Left colon (tissue), 2 donors: Measurements from ENCODE around the gene RAB40C. TPM values are rescaled to one million over a fixed set of nuclear protein-coding genes. Genes with fewer than 3 reads are reported as not detected.
A peak's percentile ranks its signal among the peaks of the same experiment; 100 is the strongest.

Source experiments
- ATAC-seq: fragments of 200-7000 bp; cut with Tn5 transposase; one replicate; pipeline ENCODE4 v1.9.1; 2020; ENCODE audit warnings: mild to moderate bottlenecking, moderate library complexity
- DNase-seq, 2 donors: peaks; one replicate each; pipeline ENCODE4 v3.0.0-alpha.2; 2020
- intact Hi-C, 2 donors: fragments of 100-400 bp; cut with DNase I in 1 of 2; cut with micrococcal nuclease in 1 of 2; formaldehyde crosslinking; loops; one replicate each; pipeline versions ENCODE4 v1.11.2 to v1.14.0; 2022; cut with DNase I, micrococcal nuclease
- total RNA-seq, 2 donors: library from RNA; stranded (reverse); fragmentation: NEBNext Ultra II Directional; extraction: Animal tissue kit (Norgen Biotek cat#: 25700); gene quantifications; one replicate each; pipeline ENCODE4 v1.2.1, GENCODE V29; 2021
- donor health status: DM: no; HTN: no; CAD: no.
- donor health status: DM: yes; HTN: yes; CAD: no.

RAB40C gene
- total RNA-seq, 2 donors from 2014 or later: 38.2 to 43.4 TPM

DNA sequence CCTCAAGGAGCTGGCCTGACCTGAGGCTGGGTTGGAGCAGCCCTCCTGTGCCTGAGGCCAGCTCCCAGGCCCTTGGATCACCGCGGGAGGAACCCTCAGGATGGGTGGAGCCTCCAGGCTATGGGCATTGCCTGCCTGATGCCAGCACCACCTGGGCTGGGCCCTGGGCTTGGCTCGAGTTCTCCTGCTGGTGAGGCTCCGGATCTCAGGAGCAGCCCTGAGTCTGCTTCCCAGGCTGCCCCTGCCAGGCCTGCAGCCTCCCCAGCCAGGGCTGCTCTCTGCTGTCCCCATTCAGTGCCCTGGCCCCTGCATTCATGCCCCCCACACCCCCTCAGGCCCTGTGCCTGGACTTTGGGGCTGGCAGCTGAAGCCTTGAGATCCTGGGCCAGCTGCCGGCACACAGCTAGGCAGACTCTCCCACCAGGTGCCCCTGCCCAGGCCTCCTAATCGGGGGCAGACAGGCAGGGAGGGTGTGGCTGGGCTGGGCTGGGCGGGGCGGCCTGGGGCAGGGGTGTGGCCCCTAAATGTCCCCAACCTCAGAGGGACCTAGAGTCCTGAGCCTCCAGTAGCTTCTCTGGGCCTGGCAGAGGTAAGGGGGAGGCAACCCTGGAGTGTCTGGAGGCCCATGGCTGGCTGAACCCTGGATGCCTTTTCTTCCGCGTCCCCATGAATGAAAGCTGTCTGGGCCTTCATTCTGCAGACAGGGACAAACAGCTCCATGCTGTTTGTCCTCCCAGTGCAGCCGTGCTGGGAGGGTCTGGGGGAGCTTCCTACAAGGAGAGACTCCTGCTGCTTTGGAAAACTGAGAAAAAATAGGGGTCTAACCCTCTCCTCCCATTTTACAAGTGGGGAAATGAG lies 21.2 kb upstream of the RAB40C start:
- ATAC-seq: peak; percentile 70
- peak in 1 of 2 donors; percentile 66 for DNase-seq

DNA sequence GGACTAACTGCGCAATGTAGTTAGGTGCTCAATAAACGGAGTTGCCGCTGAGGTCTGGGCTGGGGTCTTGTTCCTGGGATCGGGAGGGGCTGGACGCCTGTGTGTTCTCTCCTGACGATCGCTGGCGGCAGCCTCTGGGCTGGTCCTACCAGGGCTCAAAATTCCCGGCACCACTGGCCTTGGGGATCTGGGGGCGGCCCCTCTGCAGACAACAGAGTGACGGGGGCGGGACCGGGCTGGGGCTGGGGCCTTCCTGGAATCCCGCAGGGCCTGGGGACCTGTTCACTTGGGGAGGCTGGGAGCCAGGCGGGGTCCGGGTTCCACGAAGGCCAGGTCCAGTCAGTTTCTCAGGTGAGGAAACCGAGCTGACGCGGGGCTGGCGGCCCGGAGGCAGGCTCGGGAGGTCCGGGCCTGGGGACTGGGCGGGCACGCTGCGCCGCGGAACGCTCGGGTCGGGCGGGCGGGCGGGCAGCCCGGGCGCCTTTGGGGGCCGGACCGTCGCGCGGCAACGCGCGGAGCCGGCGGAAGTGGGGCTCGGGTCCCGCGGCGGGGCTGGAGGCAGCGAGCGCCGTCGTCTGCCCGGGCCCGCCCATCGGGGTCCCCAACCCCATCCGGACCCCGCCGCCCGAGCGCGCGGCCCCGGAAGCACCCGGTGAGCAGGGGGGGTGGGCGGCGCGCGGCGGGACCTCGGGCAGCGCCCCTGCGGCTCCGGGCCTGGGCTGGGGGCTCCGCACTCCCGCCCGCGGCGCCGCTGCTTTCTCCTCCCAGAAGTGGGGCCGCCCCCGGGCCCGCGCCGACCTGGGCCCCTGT lies 20.2 kb upstream of the RAB40C start, which contains the start of gene PIGQ:
TSS of gene PIGQ (plus strand) at position 524 of the 810 bp plus-strand sequence. CDS start 4,107 bp downstream, outside the sequence.
- ATAC-seq (peak; percentile 56), DNase-seq (peak; percentile 64 to 73)
- intact Hi-C loops: no loop called here

More for the DNA sequence above, 21.2 kb upstream of the RAB40C start:
- intact Hi-C loops: no loop called here

DNA sequence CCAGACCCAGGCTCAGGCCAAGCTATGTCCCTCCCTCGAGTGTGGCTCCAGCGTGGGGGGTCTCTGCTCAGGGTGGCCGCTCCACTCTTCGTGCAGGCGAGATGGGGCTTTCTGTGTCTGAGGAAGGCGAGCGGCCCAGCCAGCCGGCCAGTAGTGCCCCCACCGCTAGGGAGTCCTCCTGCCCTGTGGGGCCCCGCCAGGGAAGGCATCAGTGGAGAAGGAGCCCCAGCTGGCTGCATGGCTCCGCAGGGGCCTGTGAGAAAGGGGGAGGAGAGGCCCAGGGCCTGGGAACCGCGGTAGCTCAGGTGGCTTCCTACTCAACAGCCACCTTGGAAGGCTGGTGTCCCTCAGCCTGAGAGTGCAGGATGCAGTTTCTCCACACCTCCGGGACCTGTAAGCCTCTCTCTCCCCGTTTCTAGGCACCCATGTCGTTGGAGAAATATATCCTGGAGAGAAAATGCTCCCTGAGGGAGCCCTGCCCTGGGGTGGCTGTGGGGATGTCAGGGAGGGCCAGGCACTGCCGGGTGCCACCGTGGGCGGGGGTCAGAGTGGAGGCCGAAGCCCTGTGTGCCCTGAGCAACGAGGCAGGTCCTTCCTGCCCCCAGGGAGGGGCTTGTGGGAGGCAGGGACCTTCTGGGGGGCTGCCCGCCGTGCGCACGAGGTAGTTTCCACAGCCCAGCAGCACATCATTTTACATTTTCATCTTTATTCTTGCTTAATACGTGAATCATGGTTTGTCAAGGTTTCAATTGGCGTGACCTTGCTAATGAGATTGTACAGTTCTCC lies 16.8 kb upstream of the RAB40C start:
- ATAC-seq (no peak), DNase-seq (no peak)
- intact Hi-C loops: no loop called here

DNA sequence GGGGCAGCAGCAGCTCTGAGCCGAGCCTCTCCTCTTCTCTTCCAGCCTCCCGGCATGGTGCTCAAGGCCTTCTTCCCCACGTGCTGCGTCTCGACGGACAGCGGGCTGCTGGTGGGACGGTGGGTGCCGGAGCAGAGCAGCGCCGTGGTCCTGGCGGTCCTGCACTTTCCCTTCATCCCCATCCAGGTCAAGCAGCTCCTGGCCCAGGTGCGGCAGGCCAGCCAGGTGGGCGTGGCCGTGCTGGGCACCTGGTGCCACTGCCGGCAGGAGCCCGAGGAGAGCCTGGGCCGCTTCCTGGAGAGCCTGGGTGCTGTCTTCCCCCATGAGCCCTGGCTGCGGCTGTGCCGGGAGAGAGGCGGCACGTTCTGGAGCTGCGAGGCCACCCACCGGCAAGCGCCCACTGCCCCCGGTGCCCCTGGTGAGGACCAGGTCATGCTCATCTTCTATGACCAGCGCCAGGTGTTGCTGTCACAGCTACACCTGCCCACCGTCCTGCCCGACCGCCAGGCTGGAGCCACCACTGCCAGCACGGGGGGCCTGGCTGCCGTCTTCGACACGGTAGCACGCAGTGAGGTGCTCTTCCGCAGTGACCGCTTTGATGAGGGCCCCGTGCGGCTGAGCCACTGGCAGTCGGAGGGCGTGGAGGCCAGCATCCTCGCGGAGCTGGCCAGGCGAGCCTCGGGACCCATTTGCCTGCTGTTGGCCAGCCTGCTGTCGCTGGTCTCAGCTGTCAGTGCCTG lies 15.7 kb upstream of the RAB40C start:
- no peak for ATAC-seq
- intact Hi-C loops: no loop called here
- DNase-seq: no peak

DNA sequence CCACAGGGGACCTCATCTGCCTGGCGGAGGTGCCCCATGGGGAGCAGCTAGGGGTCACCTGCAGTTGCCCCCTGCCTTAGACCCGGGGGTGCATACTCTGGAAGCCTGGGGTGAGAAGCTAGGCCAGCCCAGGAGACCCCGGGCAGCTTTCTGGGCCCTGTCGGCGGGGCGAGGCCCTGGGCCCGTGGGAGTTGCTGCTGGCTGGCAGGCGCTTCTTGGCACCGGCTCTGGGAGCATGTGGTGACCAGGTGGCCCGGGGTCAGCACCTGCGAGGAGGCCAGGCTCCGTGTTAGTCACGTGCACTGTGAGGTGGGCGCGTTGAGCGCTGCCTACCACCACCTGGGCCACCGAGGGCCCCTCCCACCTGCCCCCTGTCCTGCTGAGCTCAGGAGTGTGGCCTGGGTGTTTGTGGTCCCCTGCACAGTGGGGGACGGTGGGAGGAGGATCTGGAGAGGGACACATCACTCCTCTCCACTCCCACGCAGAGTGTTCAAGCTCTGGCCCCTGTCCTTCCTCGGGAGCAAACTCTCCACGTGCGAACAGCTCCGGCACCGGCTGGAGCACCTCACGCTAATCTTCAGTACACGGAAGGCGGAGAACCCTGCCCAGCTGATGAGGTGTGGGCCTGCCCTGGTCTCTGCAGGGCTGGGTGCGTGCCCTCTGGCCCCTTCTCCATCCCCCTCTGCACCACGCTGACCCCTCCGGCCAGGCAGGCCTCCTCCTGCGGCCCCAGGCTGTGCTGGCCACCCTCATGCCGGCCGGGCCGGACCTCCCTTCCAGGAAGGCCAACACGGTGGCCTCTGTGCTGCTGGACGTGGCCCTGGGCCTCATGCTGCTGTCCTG lies 14.3 kb upstream of the RAB40C start:
- intact Hi-C loops: no loop called here
- no peak for DNase-seq
- ATAC-seq: no peak

DNA sequence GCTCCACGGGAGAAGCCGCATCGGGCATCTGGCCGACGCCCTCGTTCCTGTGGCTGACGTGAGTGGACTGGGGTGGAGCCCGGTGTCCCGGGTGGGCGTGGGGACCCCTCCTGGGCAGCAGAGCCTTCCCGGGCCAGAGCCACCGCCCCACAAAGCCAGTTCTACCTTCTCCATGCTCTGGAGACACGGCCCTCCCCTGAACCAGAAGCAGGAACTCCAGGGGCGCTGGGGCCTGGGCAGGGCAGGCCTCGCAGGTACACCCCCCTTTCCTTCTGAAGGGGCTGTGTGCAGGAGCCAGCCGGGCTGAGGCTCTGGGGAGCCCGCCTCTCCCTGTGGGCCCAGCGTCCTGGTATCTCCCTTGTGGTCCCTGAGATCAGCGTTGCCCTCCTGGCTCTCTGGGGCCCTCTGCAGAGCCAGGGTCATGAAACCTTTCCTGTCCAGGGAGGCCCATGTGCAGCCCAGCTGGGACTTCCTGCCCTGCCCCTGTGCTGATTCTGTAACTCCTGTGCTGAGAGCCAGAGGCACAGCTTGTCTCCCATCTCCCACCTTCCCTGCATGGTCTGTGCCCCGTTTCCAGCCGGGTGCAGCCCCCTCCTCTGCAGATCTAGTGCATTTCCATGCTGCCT lies 13.6 kb upstream of the RAB40C start:
- intact Hi-C loops: no loop called here
- ATAC-seq (no peak), DNase-seq (no peak)

DNA sequence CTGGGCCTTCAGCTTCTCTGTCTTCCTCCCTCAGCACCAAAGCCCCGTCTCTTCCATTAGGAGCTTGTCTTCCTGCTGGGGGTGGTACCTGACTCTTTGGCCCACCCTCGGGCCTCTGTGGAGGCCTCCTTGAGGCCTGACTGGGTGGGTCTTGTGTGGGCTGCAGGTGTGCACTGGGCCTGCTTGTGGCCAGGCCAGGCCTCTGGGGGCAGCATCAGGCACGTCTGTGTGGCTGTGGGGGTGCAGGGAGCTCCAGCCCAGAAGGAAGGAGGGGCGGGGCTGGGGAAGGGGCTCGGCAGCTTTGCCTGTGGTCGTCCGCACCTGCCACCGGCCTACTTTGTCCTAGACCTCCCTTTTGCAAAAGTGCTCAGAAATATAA lies 13.1 kb upstream of the RAB40C start:
- DNase-seq: no peak
- intact Hi-C loops: no loop called here
- ATAC-seq: no peak

DNA sequence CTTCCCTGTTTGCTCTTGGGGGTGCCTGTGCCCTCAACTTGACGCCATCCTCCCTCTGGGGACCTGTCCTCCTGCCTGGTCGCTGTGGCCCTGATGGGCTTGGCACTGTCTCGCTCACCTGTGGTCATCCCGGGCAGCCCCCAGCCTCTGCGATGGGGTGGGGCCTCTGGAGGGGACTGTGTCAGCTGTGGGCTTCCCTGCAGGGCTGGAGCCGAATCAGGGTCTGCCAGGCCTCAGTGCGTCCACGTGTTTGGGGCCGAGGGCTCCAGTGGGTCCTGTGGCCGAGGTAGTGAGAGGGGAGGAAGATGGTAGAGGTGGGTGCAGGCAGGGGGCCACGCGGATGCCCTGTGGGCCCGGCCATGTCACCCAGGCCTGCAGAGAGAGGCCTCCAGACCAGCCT lies 12.1 kb upstream of the RAB40C start:
- DNase-seq: no peak
- intact Hi-C loops: no loop called here
- ATAC-seq: no peak

DNA sequence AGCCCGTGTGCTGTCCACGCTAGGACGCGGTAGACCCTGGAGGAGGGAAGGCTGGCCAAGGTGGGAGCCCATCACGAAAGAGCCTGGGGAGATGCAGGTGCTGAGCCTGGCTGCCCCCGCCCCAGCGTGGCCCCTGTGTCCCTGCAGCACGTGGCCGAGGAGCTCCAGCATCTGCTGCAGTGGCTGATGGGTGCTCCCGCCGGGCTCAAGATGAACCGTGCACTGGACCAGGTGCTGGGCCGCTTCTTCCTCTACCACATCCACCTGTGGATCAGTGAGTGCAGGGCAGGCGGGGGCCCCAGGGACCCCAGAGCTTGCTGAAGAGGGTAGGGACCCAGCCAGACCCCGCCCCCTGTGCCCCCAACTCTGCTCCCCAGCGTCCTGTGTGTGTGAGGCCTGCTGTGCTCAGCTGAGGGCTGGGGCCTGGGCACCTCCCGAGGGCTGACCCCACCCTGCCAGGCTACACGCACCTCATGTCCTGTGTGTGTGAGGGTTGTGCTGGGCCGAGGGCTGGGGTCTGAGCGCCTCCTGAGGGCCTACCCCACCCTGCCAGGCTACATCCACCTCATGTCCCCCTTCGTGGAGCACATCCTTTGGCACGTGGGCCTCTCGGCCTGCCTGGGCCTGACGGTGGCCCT lies 11.5 kb upstream of the RAB40C start:
- peak; percentile 16 for ATAC-seq
- intact Hi-C loops: no loop called here
- DNase-seq: no peak

DNA sequence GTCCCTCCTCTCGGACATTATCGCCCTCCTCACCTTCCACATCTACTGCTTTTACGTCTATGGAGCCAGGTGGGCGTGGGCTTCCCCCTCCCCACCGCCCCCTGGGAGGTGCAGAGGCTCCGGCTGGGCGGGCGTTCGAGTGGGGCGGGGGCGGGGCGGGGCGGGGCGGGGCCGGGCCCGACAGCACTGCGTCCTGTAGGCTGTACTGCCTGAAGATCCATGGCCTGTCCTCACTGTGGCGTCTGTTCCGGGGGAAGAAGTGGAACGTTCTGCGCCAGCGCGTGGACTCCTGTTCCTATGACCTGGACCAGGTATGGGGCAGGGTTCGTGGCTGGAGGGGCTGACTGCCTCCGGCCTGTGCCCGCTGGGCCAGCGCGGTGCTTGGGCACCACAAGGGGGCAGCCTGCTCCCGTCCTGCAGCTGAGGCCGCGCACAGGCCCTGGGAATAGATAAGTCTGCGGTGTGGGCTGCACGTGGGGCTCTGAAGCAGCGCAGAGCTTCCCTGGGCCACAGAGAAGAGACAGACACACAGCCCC lies 10.9 kb upstream of the RAB40C start:
- ATAC-seq (peak; percentile 91), DNase-seq (peak; percentile 64 to 84)
- intact Hi-C loops: no loop called here

DNA sequence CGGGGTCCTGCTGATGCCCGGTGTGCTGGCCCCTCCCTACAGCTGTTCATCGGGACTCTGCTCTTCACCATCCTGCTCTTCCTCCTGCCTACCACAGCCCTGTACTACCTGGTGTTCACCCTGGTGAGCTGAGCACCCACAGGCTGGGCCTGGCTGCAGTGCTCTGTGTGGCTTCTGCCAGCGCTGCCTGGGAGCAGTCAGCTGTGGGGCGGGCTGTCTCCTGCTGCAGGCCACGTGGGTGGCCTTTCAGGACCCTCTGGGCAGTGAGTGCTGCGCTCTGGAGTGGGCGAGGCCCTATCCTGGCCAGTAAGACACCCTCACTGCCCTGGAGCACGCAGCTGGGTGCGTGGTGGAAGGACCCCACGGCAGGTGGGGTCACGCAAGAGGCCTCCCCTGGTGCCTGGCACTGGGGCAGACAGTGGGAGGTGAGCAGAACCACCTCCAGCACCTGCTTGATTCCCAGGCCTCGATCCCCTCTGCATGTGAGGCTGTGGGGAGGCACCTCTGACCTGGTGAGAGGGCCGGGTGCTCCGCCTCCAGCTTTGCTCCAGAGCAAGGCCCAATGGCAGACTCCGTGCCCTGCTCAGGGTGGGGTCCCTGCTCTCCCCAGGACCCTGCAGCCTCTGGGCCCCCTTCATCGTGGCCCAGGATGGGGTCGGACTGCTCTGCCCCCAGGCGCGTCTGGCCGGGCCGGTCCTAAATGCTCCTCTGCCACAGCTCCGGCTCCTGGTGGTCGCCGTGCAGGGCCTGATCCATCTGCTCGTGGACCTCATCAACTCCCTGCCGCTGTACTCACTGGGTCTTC lies 9.5 kb upstream of the RAB40C start:
- intact Hi-C loops: no loop called here
- ATAC-seq (no peak), DNase-seq (no peak)

DNA sequence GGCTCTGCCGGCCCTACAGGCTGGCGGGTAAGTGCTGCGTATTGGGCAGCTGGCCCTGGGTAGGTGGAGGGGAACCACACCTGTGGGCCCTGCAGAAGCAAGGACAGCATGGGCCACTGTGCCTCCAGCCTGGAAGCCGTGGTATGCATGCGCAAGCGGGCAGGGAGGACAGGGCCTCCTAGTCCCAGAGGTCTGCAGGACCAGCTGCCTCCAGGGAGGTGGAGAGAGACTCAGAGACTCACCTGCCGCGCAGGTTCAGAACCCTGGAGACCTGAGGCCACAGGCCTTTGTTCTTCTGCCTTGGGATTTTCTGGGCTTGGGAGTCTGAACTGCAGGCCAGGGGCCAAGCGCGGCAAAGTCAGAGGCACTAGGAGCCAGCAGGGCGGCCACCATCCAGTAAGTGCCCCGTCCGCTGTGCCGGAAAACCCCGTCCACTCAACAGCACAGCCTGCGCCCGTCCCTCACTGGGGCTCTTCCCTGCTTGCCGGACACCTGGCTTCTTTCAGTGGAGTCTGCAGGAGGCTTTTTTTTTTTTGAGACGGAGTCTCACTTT lies 8.8 kb upstream of the RAB40C start:
- DNase-seq (no peak), ATAC-seq (no peak)
- intact Hi-C loops: no loop called here

DNA sequence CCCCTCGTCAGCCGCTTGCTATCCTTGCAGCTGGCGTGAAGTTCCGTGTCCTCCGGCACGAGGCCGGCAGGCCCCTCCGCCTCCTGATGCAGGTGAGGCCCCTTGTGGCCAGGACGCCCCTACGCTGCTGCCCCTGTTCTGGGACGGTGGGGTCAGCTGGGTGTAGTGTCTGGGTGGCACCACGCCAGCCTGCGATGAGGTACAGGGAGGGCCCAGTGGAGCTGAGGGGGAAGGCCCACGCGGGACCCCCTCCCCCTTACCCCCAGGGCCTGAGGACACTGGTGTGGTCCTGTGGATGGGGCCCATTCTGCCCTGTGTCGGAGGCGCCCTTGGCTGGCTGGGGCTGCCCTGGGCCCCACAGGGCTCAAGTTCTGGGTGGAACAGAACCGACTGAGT lies 7.7 kb upstream of the RAB40C start:
- intact Hi-C loops: no loop called here
- no peak for ATAC-seq
- no peak for DNase-seq

DNA sequence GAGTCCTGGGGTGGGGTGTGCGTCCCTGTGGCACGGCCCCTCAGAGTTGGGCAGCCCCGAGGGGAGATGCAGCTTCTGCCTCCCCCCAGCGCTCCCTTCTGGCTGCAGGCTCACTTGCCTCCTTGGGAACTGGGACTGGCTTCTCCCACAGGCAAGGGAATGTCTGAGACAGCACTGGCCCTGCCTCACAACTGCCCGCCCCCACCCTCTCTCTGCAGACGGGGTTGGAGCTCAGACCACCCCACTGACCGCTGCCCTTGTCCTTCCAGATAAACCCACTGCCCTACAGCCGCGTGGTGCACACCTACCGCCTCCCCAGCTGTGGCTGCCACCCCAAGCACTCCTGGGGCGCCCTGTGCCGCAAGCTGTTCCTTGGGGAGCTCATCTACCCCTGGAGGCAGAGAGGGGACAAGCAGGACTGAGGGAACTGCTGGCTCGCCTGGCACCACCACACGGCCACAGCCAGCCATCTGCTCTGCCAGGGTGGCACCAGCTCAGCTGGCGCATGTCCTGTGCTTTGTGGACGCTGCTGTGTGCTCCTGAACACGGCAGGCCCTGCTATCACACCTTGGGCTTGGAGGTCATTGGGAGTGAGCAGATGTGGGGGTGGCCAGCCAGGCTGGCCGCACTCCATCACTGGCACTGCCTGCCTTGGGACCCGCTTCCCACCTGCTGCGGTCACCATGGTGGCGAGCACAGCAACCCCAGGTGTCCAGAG lies 7.1 kb upstream of the RAB40C start:
- intact Hi-C loops: no loop called here
- DNase-seq (no peak), ATAC-seq (no peak)

DNA sequence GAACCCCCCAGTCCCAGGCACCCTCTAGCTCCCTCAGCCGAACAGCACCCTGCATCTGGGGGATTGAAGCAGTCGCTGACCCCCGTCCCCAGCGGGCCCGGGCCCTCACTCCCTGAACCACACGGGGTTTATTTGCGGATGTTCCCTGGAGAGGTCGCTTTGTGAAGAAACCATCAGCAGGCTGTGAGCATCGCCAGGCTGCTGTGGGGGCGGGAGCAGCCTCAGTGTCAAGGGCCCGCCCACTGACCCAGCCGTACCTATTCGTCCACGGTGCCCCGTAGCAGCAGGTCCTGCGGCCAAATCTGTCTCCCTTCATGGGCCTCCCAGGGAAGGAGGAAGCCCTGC lies 6.4 kb upstream of the RAB40C start:
- ATAC-seq: no peak
- no peak for DNase-seq
- intact Hi-C loops: no loop called here
